ENCODE data around the gene IPPK.

Gene IPPK

GRCh38 chr9:92686954-92687353 lies 17.0 kb upstream of the IPPK start:
- DNase-seq, result no peak

DNA sequence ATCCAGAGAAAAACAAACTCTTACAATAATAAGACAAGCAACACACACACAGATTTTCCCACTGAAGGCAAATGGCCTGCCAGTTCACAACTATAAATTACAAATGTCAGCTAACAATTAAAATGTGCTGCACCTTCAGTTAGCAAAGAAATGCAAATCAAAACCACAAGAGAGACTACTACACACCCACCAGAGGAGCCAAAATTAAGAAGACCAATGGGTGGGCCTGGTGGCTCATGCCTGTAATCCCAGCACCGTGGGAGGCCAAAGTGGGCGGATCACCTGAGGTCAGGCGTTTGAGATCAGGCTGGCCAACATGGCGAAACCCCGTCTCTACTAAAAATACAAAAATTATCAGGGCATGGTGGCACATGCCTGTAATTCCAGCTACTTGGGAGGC lies 15.1 kb upstream of the IPPK start:
- no peak for DNase-seq

DNA sequence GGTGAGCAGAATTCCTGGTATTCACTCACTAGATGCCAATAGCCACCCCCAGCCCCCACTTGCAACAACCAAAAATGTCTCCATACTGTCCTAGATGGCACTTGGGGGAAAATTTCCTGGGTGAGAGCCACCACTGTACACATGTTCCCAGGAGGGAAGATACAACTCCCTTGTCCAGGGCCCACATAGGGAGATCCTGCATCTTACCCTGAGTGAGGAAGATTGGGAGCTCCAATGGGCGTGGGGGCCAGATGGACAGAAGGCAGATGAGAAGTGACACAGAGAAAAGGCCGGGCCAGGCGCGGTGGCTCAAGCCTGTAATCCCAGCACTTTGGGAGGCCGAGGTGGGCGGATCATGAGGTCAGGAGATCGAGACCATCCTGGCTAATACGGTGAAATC lies 12.3 kb upstream of the IPPK start:
- no peak for DNase-seq

DNA sequence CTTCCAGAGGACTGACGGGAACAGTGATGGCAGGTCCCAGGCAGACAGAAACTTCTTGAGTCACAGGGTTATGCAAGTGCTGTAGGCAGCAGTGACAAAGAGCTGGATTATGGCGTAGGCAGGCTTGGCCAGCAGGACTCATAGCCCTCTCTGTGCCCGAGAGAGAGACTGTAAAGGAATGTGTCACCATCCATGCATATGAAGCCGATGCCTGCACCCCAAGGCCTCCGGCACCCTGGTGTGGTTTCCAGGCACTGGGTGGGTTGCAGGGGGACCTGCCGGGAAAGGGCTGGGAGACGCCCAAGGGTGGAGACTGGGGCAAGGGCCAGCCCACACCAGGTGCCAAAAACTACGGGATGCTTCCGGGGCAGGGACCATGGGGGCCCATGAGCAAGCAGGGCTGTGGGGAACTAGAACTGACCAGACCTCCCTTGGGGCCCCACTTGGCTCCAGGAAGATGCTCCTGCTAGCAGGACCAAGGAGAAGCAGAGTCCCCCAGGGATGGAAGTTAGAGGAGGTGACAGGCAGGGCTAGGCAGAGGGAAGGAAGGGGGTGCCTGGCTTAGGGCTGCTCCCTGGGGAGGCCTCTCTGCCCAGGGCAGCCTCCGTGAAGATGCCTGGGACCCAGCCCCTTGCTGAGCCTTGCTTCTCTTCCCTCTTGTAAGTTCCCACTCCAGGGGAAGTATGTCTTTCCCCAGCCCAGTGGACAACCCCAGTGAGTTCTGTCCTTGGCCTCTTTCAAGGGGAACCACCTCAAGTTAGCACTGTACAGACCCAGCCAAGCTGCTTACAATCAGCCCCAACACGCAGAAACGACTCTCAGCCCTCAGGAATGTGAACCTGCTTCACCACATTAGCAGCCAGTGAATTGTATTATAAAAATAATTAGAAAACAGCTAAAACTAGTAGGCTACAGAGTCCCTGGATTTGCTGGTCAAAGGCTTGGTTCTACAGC lies 10.5 kb upstream of the IPPK start:
- no peak for DNase-seq

GRCh38 chr9:92679413-92680165 lies 9.7 kb upstream of the IPPK start:
- no peak for DNase-seq

DNA sequence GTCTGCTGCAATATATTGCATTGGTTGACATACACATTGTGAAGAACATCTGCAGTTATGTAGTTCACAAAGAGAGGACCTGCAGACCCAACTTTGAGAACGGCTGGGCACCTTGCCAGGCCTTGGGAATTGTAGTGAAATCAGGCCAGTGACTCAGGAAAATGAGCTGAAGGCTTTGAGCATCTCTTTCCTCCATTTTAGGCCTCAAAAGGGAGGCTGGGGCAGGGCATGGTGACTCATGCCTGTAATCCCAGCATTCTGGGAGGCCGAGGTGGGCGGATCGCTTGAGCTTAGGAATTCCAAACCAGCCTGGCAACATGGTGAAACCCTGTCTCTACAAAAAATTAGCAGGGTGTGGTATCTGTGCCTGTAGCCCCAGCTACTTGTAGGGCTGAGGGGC lies 1.4 kb upstream of the IPPK start:
- DNase-seq, result no peak

DNA sequence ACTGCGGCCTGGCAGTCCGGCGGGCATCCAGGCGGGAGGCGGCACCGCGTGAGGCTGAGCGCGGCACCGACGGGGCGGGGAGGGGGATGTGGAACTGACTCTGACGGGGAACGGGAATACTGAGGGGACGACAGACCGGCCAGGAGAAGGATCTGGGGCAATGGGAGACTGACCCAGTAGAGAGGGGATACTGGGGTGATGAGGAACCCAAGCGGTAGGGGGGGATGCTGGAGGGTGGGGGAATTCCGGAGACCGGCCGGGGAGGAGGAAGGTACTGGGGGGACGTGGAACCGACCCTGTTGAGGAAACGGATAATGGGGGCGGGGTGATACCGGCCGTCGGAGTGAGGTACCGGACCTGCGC lies 423 bp downstream of the IPPK start:
- DNase-seq, result peak; percentile 15

GRCh38 chr9:92668746-92669526 lies 995 bp downstream of the IPPK start:
- DNase-seq, result peak; percentile 33

GRCh38 chr9:92666912-92667532 lies 2.9 kb downstream of the IPPK start:
- no peak for DNase-seq

GRCh38 chr9:92666236-92666635 lies 3.7 kb downstream of the IPPK start:
- DNase-seq, result no peak

- no peak for DNase-seq
These were observed 4.1 kb downstream of the IPPK start for GRCh38 chr9:92665836-92666235.

GRCh38 chr9:92664394-92665152 lies 5.4 kb downstream of the IPPK start:
- DNase-seq, result no peak

DNA sequence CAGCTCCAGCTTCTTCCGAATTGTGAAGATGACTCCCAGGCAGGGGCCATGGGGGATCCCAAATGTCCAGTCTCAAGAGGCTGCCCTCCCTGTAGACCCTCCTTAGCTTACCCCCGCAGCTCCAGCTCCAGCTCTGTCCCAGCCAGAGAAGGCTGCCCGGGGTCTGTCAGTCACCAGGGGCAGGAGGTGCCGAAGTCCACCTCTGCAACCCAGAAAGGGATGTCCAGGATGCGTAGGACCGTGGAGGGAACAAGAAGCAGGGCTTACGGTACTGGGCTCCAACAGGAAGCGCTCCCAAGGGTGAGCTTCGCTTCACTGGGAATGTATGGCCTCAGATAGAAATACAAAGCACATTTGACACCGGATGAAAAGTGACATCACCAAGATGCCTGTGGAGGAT lies 6.0 kb downstream of the IPPK start:
- no peak for DNase-seq

GRCh38 chr9:92663126-92663525 lies 6.8 kb downstream of the IPPK start:
- no peak for DNase-seq

- no peak for DNase-seq
These were observed 8.2 kb downstream of the IPPK start for GRCh38 chr9:92661743-92662142.

GRCh38 chr9:92661127-92661526 lies 8.8 kb downstream of the IPPK start:
- DNase-seq, result no peak

GRCh38 chr9:92660266-92660665 lies 9.7 kb downstream of the IPPK start:
- no peak for DNase-seq

DNA sequence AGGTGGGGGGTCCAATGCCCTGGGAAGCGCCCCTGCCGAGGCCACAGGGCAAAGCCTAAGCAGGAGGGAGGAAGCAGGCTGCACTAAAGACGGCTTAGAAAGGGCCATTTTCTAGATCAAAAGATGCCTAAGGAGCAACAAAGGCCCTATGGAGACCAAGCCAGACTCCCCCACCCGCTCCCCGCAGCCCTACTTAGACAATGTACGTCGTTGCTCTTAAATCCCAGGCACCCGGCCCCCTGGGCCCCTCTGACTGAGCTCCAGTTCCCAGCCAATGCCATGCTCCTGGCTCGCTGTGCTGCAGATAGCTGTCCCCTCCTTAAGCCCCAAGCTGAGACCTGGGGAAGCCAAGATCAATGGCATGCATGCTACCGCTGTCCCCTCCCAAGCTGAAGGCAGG lies 10.3 kb downstream of the IPPK start:
- no peak for DNase-seq

DNA sequence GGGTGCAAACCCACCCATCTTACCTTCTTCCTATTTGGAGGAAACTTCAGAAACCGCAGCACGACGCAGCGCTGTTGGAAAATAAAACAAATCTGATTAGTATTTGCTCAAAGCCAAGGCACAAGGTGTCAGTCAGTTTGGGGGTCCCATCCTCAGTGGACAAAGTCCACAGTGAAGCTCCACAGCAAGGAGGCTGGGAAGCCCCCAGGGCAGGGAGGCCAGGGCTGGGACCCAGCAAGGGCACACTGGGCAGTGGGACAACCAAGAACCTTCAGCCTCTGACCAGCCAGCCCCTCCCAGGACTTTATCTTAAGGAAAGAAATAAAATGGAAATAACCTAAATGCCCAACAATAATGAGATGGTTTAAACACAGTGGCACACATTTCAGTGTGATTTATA lies 11.3 kb downstream of the IPPK start:
- DNase-seq, result no peak

DNA sequence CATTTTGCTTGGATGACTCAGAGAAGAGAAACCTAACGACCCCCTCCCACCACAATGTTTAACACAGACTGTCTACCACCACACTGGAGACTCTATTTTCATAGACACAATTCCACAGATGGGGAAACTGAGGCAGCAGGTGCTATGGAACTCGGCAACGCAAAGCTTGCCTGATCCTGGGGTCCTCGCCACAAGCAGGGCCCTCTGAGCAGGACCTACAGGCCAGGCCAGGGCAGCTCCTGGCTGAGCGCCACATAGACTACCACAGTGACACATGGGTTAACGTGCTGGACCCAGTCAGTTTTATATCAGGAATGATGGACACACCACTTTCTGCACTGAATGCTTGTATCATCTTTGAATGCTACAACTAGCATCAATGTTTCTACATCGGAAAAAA lies 11.8 kb downstream of the IPPK start:
- no peak for DNase-seq

DNA sequence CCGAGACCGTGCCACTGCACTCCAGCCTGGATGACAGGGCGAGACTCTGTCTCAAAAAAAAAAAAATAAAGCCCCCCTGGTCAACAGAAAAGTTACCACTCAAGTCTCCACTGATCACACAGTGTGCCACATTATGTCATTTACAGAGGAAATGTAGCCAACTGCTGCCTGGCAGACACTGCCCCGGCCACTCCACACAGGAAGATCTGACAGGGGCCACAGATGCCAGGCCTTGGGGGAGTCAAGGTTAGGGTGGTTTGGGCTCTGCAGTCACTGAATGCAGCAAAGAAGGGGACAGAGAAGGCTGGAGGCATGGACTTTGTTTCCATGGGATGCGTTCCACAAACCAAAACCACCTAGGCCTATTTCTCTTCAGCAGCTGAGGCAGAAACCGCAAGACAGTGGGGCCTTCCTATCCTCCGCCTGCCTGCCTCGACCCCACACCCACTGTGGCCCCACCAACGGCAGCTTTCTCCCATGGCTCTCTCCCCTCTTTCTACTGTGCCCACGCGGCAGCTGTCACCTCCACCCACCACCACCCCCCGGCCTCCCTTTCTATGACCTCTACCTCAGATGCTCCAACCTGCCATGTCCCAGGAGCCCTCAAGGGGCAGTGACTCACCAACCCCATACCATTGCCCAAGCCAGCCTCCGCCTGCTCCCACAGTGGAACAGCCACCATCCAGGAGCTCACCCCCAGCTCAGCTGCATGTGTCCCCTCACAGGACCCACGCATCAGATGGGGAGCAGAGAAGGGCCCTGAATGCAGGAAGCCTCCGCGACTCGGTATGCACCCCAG lies 12.4 kb downstream of the IPPK start:
- DNase-seq, result no peak
